Measurements from ENCODE around the gene NFATC1.
"Not testable (repeated sequence)": the region's sequence is repeated elsewhere in the genome, so short reads cannot be mapped to it uniquely, and the experiment has no call there.

Gene NFATC1

DNA sequence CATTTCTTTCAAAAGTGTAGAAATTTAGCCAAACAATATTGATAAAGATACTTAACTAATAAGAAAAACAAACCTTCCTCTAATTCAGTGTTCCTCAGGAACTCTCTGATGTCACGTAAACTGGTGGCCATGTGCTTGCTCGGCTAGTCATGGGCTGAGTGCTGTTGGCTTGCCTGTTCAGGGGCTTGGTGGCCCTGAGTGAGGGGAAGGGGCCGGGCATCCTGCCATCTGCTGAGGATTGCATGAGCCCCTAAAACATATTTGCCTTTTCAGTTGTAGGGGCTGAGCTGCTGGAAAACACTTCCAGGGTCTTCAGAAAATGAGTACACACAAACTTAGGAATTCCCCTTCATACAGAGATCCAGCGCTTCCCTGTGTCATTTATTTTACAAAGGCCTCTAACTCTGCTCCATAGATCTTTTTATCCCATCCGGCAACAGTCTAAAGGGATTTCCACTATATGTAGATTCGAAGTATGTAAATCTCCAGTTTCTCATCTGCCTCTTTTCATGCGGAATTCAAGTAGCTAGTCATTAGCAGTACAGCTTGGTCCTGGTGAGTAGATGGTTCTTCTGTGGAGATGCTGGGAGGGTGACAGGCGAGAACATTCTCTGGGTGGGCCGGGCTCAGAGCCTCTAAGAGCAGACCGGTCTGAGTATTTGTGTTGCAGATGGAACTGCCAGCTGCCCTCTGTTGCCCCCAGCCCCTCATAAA is 20.1 kb upstream of the NFATC1 start:
- DNase-seq (ENCODE audit: low read depth): no peak

DNA sequence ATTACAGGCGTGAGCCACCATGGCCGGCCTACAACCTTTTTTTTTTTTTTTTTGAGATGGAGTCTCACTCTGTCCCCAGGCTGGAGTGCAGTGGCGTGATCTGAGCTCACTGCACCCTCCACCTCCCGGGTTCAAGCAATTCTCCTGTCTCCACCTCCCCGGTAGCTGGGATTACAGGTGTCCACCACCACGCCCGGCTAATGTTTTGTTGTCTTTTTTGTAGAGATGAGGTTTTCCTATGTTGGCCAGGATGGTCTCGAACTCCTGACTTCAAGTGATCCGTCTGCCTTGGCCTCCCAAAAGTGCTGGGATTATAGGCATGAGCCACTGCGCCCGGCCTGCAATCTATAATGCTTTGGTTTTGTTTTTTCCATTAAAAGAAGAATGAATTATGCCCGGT is 19.1 kb upstream of the NFATC1 start:
- not testable (repeated sequence) for DNase-seq (ENCODE audit: low read depth)

DNA sequence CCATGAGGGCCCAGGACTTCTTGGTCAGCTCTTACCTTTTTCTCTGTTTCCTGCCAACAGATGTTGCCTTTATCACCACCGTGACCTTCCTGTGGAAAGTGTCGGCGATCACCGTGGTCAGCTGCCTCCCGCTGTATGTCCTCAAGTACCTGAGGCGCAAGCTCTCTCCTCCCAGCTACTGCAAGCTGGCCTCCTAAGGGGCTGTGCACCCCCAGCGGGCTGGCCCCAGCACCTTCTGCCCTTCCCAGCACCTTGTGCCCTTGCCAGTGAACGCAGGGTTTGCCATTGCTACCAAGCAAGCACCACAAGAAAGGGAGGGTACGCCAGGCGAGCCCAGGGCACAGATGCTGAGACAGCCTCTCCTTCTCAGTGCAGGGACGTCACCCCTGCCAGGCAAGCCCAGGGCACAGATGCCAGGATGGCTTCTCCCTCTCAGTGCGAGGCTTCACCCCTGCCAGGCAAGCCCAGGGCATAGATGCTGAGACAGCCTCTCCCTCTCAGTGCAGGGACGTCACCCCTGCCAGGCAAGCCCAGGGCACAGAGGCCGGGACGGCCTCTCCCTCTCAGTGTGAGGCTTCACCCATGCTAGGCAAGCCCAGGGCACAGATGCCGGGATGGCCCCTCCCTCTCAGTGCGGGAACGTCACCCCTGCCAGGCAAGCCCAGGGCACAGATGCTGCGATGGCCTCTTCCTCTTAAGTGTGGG is 18.4 kb upstream of the NFATC1 start:
- DNase-seq (ENCODE audit: low read depth): no peak

GRCh38 chr18:79378536-79379250 is 17.0 kb upstream of the NFATC1 start:
- peak; percentile 67 for DNase-seq (ENCODE audit: low read depth)

GRCh38 chr18:79379251-79379905 is 16.4 kb upstream of the NFATC1 start:
- no peak for DNase-seq (ENCODE audit: low read depth)

DNA sequence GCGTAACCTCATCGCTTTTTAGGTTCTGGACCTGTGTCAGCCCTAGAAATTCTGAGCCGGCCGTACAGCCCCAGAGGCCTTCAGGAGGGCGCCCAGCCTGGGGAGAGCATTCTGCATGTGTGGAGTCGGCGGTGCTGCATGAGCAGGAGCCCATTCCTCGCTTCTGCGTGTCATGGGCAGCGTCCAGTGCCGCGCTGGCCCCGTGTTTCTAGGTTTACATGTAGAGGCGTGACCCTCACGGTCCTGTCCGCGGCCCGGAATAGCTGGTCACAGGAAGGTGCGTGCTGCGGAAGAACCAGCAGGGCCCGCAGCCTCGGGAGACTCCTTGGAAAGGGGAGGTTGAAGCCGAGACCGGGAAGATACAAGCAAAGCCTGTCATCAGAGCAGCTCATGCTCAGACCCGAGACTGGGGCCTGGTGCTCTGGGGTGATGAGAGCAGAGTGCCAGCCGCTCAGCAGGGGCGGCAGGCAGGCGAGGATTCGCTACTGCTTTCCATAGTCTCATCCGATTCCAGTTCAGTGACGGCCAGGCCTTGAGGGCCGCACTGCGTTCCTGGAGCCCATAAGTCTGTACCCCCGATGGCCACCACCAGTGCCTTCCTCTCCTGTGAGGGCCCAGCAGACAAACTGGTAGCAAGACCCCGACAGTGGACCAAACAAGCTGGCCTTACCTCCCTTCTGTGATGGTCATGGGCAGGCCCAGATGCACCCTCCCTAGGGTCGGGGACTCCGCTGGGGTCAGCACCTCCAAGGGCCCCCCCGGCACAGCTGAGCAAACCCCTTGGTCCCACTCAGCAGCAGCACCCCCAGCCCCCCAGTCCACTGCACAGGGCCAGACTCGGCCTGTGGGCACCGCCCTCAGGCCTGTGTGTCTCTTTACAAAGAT is 15.6 kb upstream of the NFATC1 start:
- no peak for DNase-seq (ENCODE audit: low read depth)

DNA sequence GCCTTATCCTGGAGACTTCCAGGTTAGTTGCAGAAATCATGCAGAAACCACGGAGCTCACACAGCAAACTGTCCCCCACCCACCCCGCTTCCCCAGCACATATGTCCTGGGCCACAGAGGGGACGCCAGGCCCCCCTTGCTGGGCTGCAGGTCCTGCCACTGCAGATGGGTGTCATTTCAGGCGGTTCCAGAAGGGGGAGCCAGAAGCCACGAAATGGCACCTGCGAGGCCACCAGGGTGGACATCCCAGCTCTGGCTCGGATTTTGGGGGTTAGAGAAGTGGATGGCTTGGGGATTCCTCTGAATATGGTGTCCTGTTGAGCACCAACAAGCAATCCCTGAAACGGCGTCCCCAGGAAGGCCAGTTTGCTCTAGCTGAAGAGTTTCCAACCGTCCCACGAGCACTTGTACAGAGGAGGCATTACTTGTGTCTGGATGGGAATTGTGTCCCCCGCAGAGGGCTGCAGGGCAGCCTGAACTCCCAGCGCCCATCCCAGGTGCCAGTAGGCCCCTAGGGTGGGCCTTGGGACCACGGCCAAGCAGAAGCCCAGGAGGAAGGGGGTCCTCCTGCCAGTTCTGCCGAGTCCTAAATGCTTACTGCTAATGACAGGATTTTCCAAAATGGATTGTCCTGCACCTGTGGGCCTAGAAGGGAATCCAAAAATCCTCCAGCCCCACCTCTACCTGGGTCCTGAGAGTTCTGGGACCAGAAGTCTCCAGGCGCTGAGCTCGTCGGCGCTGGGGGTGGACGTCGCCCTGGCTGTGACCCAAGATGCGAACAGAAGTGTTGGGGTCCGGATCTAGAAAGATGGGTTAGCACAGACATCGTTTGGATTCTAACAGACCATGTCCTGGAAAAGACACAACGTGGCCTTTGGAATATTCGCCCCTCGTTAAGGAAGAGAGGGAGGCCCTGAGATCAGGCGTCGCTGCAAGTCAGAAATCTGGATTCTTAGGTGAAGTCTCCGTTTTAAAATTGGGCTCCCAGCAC is 14.6 kb upstream of the NFATC1 start:
- peak; percentile 60 for DNase-seq (ENCODE audit: low read depth)

GRCh38 chr18:79381811-79382311 is 13.9 kb upstream of the NFATC1 start:
- no peak for DNase-seq (ENCODE audit: low read depth)

DNA sequence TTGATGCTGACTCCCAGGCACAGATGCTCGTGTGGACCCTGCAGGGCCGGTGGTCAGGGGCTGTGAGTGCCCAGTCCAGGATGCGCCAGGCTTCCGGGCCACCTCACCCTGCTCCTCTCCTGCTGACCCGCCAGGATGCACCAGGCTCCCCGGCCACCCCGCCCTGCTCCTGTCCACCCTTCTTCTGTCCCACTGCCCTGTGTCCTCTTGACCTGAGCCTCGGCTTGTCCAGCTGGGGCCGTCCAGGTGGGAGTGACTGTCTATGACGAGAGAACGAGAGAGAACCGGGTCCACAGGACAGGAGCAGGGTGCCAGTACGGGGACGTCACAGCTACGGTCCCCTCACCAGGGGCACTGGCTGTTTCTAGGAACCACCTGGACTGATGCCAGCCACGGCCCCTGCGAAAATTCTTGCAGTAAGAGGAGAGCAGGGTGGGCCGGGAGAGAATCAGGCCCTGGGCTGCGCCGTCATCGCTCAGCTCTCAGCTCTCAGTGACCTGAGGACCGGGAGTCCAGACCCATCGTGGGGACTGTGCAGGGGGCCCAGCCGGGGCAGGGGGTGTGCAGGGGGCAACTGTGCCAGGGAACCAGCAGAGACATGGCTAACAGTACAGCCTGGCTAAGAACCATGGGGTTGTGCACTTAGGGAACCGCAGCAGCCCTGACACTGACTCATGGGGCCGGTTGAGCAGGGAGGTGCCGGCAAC is 12.9 kb upstream of the NFATC1 start:
- no peak for DNase-seq (ENCODE audit: low read depth)

- no peak for DNase-seq (ENCODE audit: low read depth)
These were observed 12.2 kb upstream of the NFATC1 start for GRCh38 chr18:79383388-79384056.

GRCh38 chr18:79384151-79384807 is 11.5 kb upstream of the NFATC1 start:
- DNase-seq (ENCODE audit: low read depth): no peak

DNA sequence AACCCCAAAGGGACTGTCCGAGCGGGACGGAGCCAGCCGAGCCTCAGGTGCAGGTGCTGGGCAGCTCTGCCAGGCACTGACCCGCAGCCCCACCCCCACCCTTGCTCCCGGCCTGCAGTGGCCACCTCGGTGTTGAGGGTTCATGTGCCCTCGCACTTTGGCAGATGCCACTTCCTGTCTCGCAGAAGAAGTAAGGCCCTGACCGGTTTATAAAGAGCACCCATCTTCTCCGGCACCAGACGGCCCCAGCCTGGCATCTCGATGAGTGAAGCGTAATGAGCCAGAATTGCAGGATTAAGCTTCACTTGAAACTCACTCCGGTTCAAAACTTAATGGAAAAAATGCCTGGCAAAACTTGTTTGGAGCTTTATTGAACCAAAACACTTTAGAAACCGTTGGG is 10.9 kb upstream of the NFATC1 start:
- DNase-seq (ENCODE audit: low read depth): no peak

DNA sequence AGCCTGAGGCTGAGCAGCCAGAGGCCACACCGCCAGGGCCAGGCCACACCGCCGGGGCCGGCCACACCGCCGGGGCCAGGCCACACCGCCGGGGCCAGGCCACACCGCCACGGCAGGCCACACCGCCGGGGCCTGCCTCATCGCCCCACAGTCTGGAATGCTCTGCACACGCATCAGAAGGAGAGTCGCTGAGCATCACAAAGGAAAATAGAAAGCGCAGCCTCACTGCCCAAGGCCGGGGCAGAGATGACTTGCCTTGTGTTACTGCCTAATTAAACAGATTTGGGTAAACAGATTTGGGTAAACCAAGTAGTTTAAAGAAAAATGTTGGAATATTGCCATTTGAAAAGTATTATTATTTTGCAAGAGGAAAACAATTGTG is 10.4 kb upstream of the NFATC1 start:
- DNase-seq (ENCODE audit: low read depth): no peak

DNA sequence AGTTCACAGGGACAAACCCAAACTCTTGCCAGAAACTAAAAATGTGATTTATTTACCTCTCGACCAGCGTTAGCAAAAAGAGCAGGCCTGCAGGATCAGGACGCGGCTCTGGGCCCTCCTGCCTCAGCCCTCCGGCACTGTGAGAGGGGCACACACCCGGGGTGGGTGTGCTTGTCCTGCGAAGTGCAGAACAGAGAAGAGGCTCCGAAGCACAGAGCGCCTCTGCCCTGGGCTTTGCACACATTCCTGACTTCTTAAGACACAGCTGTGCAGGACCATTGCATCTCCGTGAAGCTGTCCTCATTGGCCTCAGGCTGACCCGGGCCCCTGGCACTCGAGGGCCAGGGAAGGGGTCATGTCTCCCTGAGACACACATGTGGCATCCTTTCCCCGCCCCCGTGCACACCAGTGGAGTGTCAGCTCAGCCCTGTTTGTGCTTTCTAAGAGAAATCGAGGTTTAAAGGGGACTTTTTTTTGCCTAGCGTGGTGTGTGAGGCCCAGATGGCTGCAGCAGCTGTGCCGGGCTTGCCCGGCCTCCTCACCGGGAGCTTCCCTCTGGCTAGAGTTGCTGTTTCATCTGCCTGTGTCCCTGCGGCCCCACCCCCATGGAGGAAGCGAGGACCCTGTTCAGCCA is 9.9 kb upstream of the NFATC1 start:
- no peak for DNase-seq (ENCODE audit: low read depth)

GRCh38 chr18:79386547-79386946 is 9.2 kb upstream of the NFATC1 start:
- DNase-seq (ENCODE audit: low read depth): no peak

GRCh38 chr18:79387214-79387613 is 8.5 kb upstream of the NFATC1 start:
- no peak for DNase-seq (ENCODE audit: low read depth)

- DNase-seq (ENCODE audit: low read depth): no peak
These were observed 8.1 kb upstream of the NFATC1 start for GRCh38 chr18:79387615-79388014.

DNA sequence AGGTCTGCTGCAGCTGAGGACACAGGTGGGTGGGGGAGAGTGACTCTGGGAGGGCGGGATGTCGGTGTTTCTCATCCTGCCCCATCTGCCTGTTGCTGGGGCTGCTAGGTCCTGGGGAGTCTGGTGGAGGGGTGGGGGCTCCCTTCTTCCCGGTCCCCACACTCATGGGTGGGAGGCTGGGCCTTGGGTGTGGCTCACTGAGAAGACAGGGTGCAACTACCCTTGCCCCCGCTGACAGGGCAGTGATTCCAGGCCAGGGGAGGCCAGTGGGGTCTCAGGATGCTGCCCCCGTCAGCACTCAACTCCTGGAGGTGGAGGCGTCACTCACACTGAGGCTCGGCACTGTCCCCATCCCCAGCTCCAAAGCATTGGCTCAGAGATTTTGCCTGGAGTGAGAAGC is 7.7 kb upstream of the NFATC1 start:
- no peak for DNase-seq (ENCODE audit: low read depth)
